ENCODE results near the gene BLZF1.

The BLZF1 gene

GRCh38 chr1:169360415-169360814 lies 7.6 kb upstream of the BLZF1 start:
- Histone ChIP-seq H2AFZ (ENCODE audit: low read length) (no peak overlapping the region), H3K4me1 (ENCODE audit: insufficient read depth, low read length, poor library complexity, severe bottlenecking) (peaks cover 34% of the 10 kb centered on the region), H3F3A (ENCODE audit: low read depth) (no peaks in the 10 kb centered on the region), H3K4me3 (ENCODE audit: low read length, poor library complexity, severe bottlenecking) (no peak overlapping the region), H3K9ac (ENCODE audit: low read depth, low read length, poor library complexity, severe bottlenecking) (no peak overlapping the region), H4K20me1 (ENCODE audit: insufficient read depth, low read length, poor library complexity, severe bottlenecking) (no peaks in the 10 kb centered on the region), H3K9me3 (ENCODE audit: insufficient read depth, low read depth, low read length) (no peaks in the 10 kb centered on the region; the same call in 1 of the 2 replicates), H3K4me2 (ENCODE audit: low read depth, low read length, poor library complexity, severe bottlenecking) (peak overlapping the region; percentile 26), H3K27me3 (ENCODE audit: insufficient read depth, low read length, poor library complexity, severe bottlenecking) (no peaks in the 10 kb centered on the region), H3K36me3 (ENCODE audit: insufficient read depth, low read length) (no peaks in the 10 kb centered on the region), H3K9me2 (replicated peaks; ENCODE audit: low read depth, low read length) (no peaks in the 10 kb centered on the region), H3K79me2 (ENCODE audit: insufficient read depth, low read length) (peaks cover 26% of the 10 kb centered on the region)
- TF ChIP-seq EZH2phosphoT487 (IDR thresholded peaks at IDR 0.05; ENCODE audit: borderline replicate concordance) (no peak), CTCF (conservative IDR thresholded peaks at IDR 0.05; ENCODE audit: low read length) (no peak)

GRCh38 chr1:169361281-169361680 lies 6.7 kb upstream of the BLZF1 start:
- Histone ChIP-seq H3K4me2 (ENCODE audit: low read depth, low read length, poor library complexity, severe bottlenecking) (no peak overlapping the region), H3K4me3 (ENCODE audit: low read length, poor library complexity, severe bottlenecking) (no peak overlapping the region), H3K36me3 (ENCODE audit: insufficient read depth, low read length) (no peaks in the 10 kb centered on the region), H2AFZ (ENCODE audit: low read length) (no peak overlapping the region), H3F3A (ENCODE audit: low read depth) (no peaks in the 10 kb centered on the region), H3K9me2 (replicated peaks; ENCODE audit: low read depth, low read length) (no peaks in the 10 kb centered on the region), H3K4me1 (ENCODE audit: insufficient read depth, low read length, poor library complexity, severe bottlenecking) (peaks cover 40% of the 10 kb centered on the region), H4K20me1 (ENCODE audit: insufficient read depth, low read length, poor library complexity, severe bottlenecking) (no peaks in the 10 kb centered on the region), H3K9me3 (ENCODE audit: insufficient read depth, low read depth, low read length) (no peaks in the 10 kb centered on the region; the same call in 1 of the 2 replicates), H3K9ac (ENCODE audit: low read depth, low read length, poor library complexity, severe bottlenecking) (no peak overlapping the region), H3K79me2 (ENCODE audit: insufficient read depth, low read length) (peaks cover 26% of the 10 kb centered on the region), H3K27me3 (ENCODE audit: insufficient read depth, low read length, poor library complexity, severe bottlenecking) (no peaks in the 10 kb centered on the region)
- no peak for TF ChIP-seq EZH2phosphoT487 (IDR thresholded peaks at IDR 0.05; ENCODE audit: borderline replicate concordance)

GRCh38 chr1:169363046-169363730 lies 4.8 kb upstream of the BLZF1 start:
- TF ChIP-seq EZH2phosphoT487 (IDR thresholded peaks at IDR 0.05; ENCODE audit: borderline replicate concordance) (no peak), CTCF (conservative IDR thresholded peaks at IDR 0.05; ENCODE audit: low read length) (no peak)
- peaks cover 37% of the 10 kb centered on the region for H3K79me2 ChIP-seq (ENCODE audit: insufficient read depth, low read length)
- no peaks in the 10 kb centered on the region for H3K9me2 ChIP-seq (replicated peaks; ENCODE audit: low read depth, low read length)
- peaks cover 52% of the 10 kb centered on the region for H3K4me1 ChIP-seq (ENCODE audit: insufficient read depth, low read length, poor library complexity, severe bottlenecking)
- H3K4me2 ChIP-seq (ENCODE audit: low read depth, low read length, poor library complexity, severe bottlenecking): peak overlapping the region; percentile 61
- H3K36me3 ChIP-seq (ENCODE audit: insufficient read depth, low read length): no peaks in the 10 kb centered on the region
- no peaks in the 10 kb centered on the region for H4K20me1 ChIP-seq (ENCODE audit: insufficient read depth, low read length, poor library complexity, severe bottlenecking)
- H3K4me3 ChIP-seq (ENCODE audit: low read length, poor library complexity, severe bottlenecking): peak overlapping the region; percentile 25
- H3K27me3 ChIP-seq (ENCODE audit: insufficient read depth, low read length, poor library complexity, severe bottlenecking): no peaks in the 10 kb centered on the region
- H3K9ac ChIP-seq (ENCODE audit: low read depth, low read length, poor library complexity, severe bottlenecking): peak overlapping the region; percentile 31
- no peaks in the 10 kb centered on the region; the same call in 1 of the 2 replicates for H3K9me3 ChIP-seq (ENCODE audit: insufficient read depth, low read depth, low read length)
- 0 out of 2 replicates have a peak overlapping the region, but pooled peaks have one; percentile 19 for H2AFZ ChIP-seq (ENCODE audit: low read length)
- no peaks in the 10 kb centered on the region for H3F3A ChIP-seq (ENCODE audit: low read depth)

GRCh38 chr1:169364948-169365347 lies 3.0 kb upstream of the BLZF1 start:
- H3K4me1 ChIP-seq (ENCODE audit: insufficient read depth, low read length, poor library complexity, severe bottlenecking): peaks cover 65% of the 10 kb centered on the region
- H3K79me2 ChIP-seq (ENCODE audit: insufficient read depth, low read length): peaks cover 54% of the 10 kb centered on the region
- no peaks in the 10 kb centered on the region for H3F3A ChIP-seq (ENCODE audit: low read depth)
- H3K4me3 ChIP-seq (ENCODE audit: low read length, poor library complexity, severe bottlenecking): no peak overlapping the region
- no peaks in the 10 kb centered on the region for H3K9me2 ChIP-seq (replicated peaks; ENCODE audit: low read depth, low read length)
- H4K20me1 ChIP-seq (ENCODE audit: insufficient read depth, low read length, poor library complexity, severe bottlenecking): peaks cover 8% of the 10 kb centered on the region
- no peaks in the 10 kb centered on the region; the same call in 1 of the 2 replicates for H3K9me3 ChIP-seq (ENCODE audit: insufficient read depth, low read depth, low read length)
- peak overlapping the region; percentile 61 for H3K4me2 ChIP-seq (ENCODE audit: low read depth, low read length, poor library complexity, severe bottlenecking)
- no peak for TF ChIP-seq EZH2phosphoT487 (IDR thresholded peaks at IDR 0.05; ENCODE audit: borderline replicate concordance)
- TF ChIP-seq CTCF (conservative IDR thresholded peaks at IDR 0.05; ENCODE audit: low read length): no peak
- no peak overlapping the region for H3K9ac ChIP-seq (ENCODE audit: low read depth, low read length, poor library complexity, severe bottlenecking)
- no peaks in the 10 kb centered on the region for H3K36me3 ChIP-seq (ENCODE audit: insufficient read depth, low read length)
- H2AFZ ChIP-seq (ENCODE audit: low read length): no peak overlapping the region
- no peaks in the 10 kb centered on the region for H3K27me3 ChIP-seq (ENCODE audit: insufficient read depth, low read length, poor library complexity, severe bottlenecking)
